Activated naive CD4-positive, alpha-beta T cell treated with anti-CD3 and anti-CD28 coated beads, Interleukin-2, amount 10 ng/mL, durations not matched to agents 7 days and 5 days (primary cell): ENCODE measurements around the gene FAM53B.

Source experiments
- CTCF ChIA-PET: fragments of 350-600 bp; sonication (Branson Sonifier 250); formaldehyde crosslinking; loops from one replicate; lab custom pipeline; 2021; ENCODE audit warnings: antibody characterized with exemption; lab: Charles Lee
- DNase-seq: peaks from one replicate; pipeline ENCODE4 v3.0.0-alpha.2; 2020
- H3K27ac Mint-ChIP-seq: one replicate; pipeline ENCODE4 v1.8.0; 2021; ENCODE audit warnings: mild to moderate bottlenecking, moderate library complexity, mixed read lengths
- H3K27me3 Mint-ChIP-seq: one replicate; pipeline ENCODE4 v1.8.0; 2021; ENCODE audit warnings: mild to moderate bottlenecking, mixed read lengths
- H3K36me3 Mint-ChIP-seq: one replicate; pipeline ENCODE4 v1.8.0; 2021; ENCODE audit warnings: mixed read lengths
- H3K4me1 Mint-ChIP-seq: one replicate; pipeline ENCODE4 v1.8.0; 2021; ENCODE audit warnings: mixed read lengths
- H3K4me3 Mint-ChIP-seq: one replicate; pipeline ENCODE4 v1.8.0; 2021; ENCODE audit warnings: mild to moderate bottlenecking, moderate library complexity, mixed read lengths
- H3K9me3 Mint-ChIP-seq: one replicate; pipeline ENCODE4 v1.8.0; 2021; ENCODE audit warnings: mixed read lengths

FAM53B gene

DNA sequence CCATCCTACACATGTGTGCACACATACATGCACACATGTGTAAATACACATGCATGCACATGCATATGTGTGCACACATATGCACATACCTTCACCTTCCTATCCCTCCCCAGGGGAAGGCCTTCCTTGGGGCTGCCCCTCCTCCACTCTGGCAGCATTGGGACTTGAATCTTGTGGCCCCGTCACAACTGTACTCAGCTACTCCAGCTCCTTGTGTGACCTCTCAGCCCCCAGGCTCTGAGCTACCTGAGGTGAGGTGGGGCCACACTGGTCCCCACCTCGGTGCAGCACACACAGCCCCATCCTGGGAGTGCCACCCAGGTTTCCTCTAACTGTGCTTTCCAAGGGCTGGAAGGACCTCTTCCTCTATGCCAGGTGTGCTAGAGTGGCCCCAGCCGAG lies 166.5 kb downstream of the FAM53B start:
- Mint-ChIP-seq H3K4me3 (no peak overlapping the region), H3K27me3 (no peaks in the 10 kb centered on the region), H3K4me1 (no peaks in the 10 kb centered on the region), H3K36me3 (no peaks in the 10 kb centered on the region), H3K27ac (no peak overlapping the region), H3K9me3 (peaks cover 6% of the 10 kb centered on the region)
- CTCF ChIA-PET: no interaction called here
- no peak for DNase-seq

DNA sequence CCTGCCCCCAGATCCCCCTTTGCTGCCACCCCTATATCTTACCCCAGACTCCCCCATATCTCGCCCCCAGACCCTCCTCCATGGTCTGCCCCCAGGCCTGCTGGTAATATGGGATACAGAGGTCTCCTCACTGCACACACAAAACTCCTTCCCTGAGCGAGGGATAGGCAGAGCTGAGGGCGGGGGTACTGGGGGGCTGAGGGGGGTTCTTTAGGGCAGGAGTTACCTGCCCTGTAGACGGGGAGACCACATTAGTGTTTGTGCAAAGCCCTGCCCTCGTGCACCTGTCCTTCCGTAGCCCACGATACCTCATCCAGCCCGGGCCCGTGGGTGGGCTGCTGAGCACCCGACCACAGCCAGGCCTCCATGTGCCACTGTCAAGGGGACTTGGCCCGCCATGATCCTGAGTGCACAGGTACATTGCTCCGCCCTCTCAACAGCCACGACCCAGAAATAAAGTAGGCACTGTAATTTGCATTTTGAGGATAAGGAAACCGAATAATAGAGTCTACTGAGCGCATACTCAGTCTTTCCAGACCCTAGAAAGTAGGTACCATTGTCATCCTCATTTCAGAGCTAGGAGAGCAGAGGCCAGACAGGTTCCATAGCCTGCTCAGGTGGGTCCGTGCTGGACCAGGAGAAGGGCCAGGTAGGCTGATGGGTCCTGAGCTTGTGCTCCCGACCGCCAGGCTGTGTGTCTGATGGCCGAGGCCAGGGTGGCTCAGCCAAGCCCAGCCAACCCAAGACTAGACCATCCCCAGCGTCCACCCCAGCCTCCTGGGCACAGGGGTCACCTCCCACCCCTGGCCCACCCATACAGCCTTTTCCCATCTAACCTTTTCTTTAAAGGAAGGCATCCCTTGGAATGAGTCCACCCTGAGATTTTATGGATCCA lies 167.4 kb downstream of the FAM53B start:
- Mint-ChIP-seq H3K36me3 (no peaks in the 10 kb centered on the region), H3K4me3 (no peak overlapping the region), H3K27ac (no peak overlapping the region), H3K4me1 (no peaks in the 10 kb centered on the region), H3K9me3 (peaks cover 6% of the 10 kb centered on the region), H3K27me3 (no peaks in the 10 kb centered on the region)
- DNase-seq: no peak
- CTCF ChIA-PET: no interaction called here

DNA sequence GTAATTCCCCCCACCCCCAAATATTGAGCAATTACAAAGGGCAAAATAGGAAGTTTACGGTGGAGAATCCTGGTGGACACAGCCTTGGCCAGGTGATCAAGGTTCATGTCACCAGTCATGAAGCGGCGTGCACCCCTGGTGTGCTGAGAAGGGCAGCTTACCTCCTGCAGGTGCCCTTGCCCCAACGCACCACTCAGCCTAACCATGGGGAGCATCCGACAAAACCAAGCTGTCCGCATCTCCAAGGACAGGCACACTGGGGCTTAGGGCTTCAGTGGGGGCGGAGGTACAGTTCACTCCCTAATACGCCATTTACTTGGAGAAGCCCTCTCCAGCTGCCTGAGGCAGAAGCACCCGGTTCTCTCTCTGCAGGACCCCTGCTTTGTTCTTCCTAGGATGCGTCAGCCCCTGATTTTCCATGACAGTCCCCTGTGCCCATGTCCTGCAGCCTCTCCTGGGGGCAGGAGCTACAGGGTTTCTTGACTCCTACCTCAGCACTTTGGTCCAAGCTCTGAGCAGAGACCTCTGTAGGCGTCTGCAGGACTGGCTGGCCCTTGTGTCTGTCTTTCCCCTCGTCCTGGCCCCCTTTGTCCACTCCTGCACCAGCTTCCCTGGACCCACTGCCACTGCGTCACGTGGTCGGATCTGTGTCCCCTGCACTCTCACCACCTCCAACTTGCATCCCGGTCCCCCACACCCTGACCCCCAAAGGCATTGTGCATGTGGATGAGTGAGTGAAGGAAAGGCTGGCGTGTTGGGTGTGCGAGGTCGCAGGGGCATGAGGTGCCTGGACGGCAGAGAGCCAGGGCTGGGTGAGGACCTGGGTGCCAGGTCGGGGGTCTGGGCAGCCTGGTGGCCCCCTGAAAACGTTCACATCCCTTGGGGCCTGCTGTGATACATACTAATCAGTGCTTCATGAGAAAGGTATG lies 168.8 kb downstream of the FAM53B start:
- Mint-ChIP-seq H3K27ac (no peak overlapping the region), H3K36me3 (no peaks in the 10 kb centered on the region), H3K27me3 (no peaks in the 10 kb centered on the region), H3K4me1 (no peaks in the 10 kb centered on the region), H3K4me3 (no peak overlapping the region), H3K9me3 (peaks cover 5% of the 10 kb centered on the region)
- CTCF ChIA-PET: no interaction called here
- DNase-seq: no peak

DNA sequence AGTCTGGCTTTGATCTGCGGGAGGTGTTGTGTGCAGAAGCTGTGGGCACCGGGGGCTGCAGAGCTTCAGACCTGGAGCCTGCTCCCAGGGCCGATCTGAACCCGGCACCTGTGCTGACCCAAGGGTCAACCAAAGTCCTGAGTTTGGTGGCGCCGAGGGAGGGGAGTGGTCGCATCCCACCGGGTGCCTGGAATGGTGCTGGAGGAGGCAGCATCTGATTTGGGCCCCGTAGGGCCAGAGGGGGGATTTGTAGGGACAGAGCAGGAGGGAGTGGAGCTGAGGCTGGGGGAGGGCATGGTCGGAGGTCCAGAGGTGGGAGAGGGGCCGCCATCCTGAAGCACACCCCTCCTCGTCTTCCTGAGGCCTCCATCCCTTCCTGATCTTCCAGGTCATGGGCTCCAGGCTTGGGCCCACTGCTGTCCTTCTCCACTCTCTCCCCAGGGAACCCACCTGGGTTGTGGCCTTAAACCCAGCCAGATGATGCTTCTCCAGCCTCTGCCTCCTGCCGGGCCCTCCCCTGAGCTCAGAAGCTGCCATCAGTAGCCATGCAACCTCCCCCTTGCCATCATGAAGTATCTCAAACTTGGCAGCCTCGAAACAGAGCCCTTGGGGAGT lies 169.6 kb downstream of the FAM53B start:
- DNase-seq: no peak
- Mint-ChIP-seq H3K9me3 (no peaks in the 10 kb centered on the region), H3K27ac (peak overlapping the region; percentile 39), H3K36me3 (no peaks in the 10 kb centered on the region), H3K4me3 (no peak overlapping the region), H3K4me1 (no peaks in the 10 kb centered on the region), H3K27me3 (no peaks in the 10 kb centered on the region)
- CTCF ChIA-PET: no interaction called here

DNA sequence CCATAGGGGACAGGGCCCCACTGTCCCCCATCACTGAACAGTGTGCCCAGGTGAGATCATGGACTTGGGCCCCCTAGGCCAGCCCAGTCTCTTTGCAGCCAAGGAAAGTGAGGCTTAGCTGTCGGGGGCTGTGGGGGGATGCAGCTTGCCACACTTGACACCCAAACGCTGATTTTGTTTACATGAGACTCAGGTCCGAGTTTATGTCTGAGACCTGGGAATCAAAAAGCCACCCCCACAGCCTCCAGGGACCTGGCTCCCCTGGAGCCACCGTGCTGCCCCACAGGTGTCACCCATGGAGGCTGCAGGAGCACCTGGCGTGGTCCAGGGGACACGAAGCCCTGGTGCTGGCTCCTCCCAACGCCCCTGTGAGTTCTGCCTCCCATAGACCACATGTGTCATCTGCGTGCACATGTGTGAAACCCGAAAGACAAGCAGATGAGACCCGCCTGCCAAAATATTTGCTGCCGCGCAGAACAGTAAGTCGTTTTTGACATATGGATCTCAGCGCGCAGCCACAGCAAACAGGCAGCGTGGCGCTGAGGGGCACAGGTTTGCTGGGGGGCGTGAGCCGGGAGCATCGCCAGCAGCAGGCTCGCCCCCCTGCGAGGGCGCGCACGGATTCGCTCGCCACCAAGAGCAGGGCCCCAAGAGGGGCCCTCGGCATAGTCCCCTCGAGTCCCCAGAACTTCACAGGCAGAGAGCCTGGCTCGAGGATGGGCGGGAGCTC lies 170.3 kb downstream of the FAM53B start:
- Mint-ChIP-seq H3K4me1 (no peaks in the 10 kb centered on the region), H3K4me3 (no peak overlapping the region), H3K9me3 (no peaks in the 10 kb centered on the region), H3K27ac (no peak overlapping the region), H3K27me3 (no peaks in the 10 kb centered on the region), H3K36me3 (no peaks in the 10 kb centered on the region)
- CTCF ChIA-PET: no interaction called here
- no peak for DNase-seq

DNA sequence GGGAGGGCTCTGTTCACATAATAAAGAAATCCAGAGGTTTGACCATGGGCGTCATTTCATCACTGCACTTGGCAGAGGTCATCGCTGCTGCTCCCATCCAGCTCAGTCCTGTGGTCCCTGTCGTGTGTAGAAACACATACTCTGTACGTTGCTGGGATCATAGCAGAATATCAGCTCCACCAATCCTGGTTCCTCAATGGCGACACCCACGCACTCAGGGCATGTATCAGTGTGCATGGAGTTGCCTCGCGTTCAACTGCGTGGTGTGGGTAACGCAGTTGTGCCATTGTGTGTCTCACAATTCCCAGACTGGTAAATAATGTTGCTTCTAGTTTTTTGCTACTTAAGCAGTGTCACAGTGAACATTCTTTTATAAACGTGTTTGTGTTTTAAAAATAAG lies 171.4 kb downstream of the FAM53B start:
- Mint-ChIP-seq H3K9me3 (no peaks in the 10 kb centered on the region), H3K27ac (no peak overlapping the region), H3K27me3 (no peaks in the 10 kb centered on the region), H3K4me1 (no peaks in the 10 kb centered on the region), H3K4me3 (no peak overlapping the region), H3K36me3 (no peaks in the 10 kb centered on the region)
- no peak for DNase-seq
- CTCF ChIA-PET: no interaction called here

DNA sequence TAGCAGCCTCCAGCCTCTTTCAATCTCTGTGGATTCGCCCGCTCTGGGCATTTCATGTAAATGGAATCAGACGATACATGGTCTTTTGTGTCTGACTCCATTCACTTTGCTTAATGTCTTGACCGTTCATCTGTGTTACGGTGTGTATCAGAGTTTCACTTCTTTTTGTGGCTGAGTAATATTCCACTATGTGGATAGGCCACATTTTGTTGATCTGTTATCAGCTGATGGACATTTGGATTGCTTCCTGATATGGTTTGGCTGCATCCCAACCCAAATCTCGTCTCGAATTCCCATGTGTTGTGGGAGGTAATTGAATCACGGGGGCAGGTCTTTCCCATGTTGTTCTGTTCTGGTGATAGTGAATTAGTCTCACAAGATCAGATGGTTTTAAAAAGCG lies 173.5 kb downstream of the FAM53B start:
- H3K4me3 Mint-ChIP-seq: no peak overlapping the region

DNA sequence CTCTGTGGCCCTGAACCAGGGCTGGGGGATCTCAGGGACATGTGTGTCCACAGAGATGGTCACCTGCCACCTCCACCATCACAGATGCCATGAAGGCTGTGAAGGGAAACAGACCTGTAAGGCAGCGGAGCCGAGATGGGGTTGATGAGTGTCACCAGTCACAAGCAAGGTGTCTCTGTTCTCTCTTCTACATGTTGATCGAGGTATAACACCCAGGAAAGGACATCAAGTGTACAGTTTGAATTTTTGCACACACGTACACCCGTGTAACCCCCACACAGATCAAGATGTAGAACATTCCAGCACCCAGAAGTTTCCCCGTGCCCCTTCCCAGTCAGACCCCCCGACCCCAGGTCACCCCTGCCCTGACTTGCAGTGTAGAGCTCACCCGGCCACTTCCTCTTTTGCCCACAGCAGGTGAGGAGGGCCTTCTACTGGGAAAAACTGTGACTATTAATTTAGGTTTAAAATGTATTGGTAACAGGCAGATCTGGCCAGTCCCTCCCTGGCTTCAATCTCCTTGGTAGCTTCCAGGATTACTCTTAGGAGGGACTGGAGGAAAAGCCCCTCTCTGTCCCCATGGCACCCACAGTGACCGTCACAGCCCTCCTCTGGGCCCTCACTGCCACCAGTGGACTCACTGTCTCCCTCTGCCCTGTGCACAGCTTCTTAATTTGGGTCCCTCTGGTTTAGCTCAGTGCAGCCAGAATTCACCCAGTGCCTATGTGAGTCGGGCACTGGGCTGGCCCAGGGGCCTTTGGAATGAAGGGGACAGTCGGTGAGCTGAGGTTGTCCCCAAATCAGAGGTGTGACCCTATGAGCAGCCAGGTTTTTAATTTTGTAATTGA lies 174.3 kb downstream of the FAM53B start:
- H3K4me1 Mint-ChIP-seq: no peaks in the 10 kb centered on the region
- no peak overlapping the region for H3K27ac Mint-ChIP-seq
- no peak for DNase-seq
- H3K9me3 Mint-ChIP-seq: no peaks in the 10 kb centered on the region
- CTCF ChIA-PET: no interaction called here
- H3K4me3 Mint-ChIP-seq: no peak overlapping the region
- no peaks in the 10 kb centered on the region for H3K36me3 Mint-ChIP-seq
- no peaks in the 10 kb centered on the region for H3K27me3 Mint-ChIP-seq

More for the DNA sequence above, 173.5 kb downstream of the FAM53B start:
- H3K36me3 Mint-ChIP-seq: no peaks in the 10 kb centered on the region
- H3K27ac Mint-ChIP-seq: no peak overlapping the region
- CTCF ChIA-PET: no interaction called here
- H3K4me1 Mint-ChIP-seq: no peaks in the 10 kb centered on the region
- no peaks in the 10 kb centered on the region for H3K9me3 Mint-ChIP-seq
- no peak for DNase-seq
- no peaks in the 10 kb centered on the region for H3K27me3 Mint-ChIP-seq
